ENCODE results near the gene HECTD1.
"Not testable (repeated sequence)": the region's sequence is repeated elsewhere in the genome, so short reads cannot be mapped to it uniquely, and the experiment has no call there.

HECTD1 gene

GRCh38 chr14:31207755-31208545 is at the start of gene HECTD1:
Gene HECTD1 (minus strand): TSS chr14:31207793. CDS start chr14:31205936, 1,857 bp downstream.
- in situ Hi-C loops (cut with MboI; ENCODE audit: low sequenced_read_pairs) = no loop called here

DNA sequence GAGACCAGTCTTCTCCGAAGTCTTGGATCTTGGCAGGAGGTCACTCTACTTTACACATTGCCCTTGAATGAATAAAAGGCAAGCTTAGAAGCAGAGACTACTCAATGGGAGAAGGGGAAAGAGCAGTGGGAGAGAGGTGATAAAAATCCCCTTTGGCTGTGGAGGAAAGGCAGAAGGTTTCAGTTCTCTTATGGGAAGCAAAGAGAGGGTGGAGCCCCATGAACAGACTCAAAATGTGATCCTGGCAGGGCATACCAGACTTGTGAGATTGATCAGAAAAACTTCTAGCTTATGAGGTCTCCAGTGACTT is 49.6 kb upstream of the HECTD1 start:
- in situ Hi-C loops (cut with MboI; ENCODE audit: low sequenced_read_pairs) = no loop called here

DNA sequence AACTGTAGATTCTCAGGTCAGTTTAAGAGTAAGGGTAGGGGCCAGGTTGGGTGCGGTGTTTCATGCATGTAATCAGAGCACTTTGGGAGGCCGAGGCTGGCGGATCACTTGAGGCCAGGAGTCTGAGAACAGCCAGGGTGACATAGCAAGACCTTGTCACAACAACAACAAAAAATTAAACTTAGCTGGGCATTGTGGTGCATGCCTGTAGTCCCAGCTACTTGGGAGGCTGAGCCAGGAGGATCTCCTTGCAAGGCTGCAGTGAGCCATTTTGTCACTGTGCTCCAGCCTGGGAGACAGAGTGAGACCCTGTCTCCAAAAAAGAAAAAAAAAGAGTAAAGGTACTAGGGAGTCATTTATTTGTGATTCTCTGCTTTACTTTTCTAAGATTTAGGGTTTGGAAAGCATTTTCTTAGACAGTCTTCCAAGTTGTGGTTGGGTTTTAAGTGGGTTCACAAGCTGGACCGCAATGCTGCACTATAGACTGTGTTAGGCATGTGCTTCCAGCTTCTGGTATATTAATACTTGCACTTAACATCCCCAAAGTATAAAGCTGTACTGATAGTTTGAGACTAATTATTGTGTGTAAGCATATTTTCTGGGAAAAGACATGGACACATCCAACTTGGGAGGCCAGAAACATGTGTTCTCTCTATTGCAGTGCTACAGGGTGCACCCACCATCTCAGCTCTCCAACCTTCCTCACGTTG is 49.1 kb upstream of the HECTD1 start:
- in situ Hi-C loops (cut with MboI; ENCODE audit: low sequenced_read_pairs) = no loop called here

DNA sequence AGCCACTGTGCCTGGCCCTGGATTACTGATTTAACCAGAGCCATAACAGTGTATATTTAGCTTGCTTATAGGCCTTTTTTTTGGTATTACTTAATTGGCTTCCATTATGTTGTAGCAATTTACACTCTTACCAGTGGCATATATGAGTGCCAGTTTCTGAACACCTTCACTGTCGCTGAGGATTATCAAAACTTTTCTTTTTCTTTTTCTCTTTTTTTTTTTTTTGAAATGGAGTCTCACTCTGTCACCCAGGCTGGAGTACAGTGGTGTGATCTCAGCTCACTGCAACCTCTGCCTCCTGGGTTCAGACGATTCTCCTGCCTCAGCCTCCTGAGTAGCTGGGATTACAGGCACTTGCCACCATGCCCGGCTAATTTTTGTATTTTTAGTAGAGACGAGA is 48.3 kb upstream of the HECTD1 start:
- in situ Hi-C loops (cut with MboI; ENCODE audit: low sequenced_read_pairs) = not testable (repeated sequence)

GRCh38 chr14:31255286-31255685 is 47.7 kb upstream of the HECTD1 start:
- in situ Hi-C loops (cut with MboI; ENCODE audit: low sequenced_read_pairs) = no loop called here

GRCh38 chr14:31253746-31254471 is 46.3 kb upstream of the HECTD1 start:
- in situ Hi-C loops (cut with MboI; ENCODE audit: low sequenced_read_pairs) = no loop called here

GRCh38 chr14:31252865-31253264 is 45.3 kb upstream of the HECTD1 start:
- in situ Hi-C loops (cut with MboI; ENCODE audit: low sequenced_read_pairs) = no loop called here

DNA sequence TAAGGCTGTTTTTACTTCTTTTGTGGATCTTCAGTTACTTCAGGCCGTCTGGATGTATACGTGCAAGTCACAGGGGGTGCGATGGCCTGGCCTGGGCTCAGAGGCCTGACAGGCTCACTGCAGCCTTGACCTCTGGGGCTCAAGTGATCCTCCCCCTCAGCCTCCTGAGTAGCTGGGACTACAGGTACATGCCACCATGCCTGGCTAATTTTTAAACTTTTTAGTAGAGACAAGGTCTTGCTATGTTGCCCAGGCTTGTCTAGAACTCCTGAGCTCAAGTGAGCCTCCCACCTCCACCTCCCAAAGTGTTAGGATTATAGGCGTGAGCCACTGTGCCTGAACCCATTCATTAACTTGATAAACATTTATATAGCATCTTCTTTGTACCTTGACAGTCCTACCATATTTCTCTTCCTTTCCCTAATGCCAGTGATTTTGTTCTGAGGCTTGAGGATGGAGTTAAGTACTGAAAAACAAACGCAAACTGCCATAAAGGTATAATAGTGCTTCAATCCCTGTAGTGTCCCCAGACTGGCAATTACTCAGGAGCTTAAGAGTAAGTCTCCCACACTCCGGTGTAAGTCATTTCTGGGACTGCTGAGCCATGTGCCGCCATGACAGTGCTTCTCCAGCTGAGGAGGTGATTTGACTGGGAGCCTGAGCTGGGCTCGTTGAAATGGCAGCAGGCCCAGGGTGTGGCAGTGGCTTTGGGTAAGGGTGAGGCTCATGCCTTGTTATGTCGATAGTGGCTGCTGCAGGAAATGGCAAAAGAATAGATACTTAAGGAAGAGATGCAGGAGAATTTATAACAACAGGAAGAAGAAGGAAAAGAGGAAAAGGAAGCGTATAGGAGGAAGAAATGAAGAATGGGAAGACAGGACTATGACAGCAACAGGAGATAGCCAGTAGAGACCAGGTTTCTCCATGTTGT is 43.7 kb upstream of the HECTD1 start:
- in situ Hi-C loops (cut with MboI; ENCODE audit: low sequenced_read_pairs) = no loop called here

- in situ Hi-C loops (cut with MboI; ENCODE audit: low sequenced_read_pairs) = no loop called here
Observed at GRCh38 chr14:31244626-31245025, 37.0 kb upstream of the HECTD1 start.

DNA sequence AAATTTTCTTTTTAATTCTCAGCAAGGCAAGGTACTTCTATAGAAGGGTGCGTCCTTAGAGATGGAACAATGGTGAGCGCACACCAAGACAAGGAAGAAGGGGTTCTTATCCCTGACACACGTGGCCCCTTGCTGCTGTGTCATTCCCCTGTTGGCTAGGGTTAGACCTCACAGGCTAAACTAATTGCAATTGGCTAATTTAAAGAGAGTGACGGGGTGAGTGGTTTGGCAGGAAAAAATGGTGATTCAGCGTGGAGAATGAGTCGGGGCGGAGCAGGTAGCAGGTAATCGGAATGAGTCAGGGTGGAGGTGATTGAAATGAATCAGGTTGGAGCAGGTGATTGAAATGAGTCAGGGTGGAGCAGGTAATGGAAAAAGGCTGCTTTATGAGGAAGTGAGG is 36.3 kb upstream of the HECTD1 start:
- in situ Hi-C loops (cut with MboI; ENCODE audit: low sequenced_read_pairs) = no loop called here

DNA sequence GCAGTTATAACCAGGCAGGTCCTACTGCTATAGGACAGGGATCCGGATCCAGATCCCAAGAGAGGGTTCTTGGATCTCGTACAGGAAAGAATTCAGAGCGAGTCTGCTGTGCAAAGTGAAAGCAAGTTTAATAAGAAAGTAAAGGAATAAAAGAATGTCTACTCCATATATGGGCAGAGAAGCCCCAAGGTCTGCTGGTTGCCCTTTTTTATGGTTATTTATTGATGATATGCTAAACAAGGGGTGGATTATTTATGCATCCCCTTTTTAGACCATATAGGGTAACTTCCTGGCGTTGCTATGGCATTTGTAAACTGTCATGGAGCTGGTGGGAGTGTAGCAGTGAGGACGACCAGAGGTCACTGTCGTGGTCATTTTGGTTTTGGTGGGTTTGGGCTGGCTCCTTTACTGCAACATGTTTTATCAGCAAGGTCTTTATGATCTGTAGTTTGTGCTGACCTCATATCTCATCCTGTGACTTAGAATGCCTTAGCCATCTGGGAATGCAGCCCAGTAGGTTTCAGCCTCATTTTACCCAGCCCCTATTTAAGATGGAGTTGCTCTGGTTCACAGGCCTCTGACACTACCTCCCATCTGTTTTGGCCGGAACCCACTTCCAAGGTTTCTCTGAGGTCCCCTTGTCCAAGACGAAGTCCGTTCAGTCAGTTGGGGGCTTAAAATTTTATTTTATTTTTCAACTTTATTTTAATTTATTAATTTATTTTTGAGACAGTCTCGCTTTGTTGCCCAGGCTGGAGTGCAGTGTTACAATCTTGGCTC is 34.8 kb upstream of the HECTD1 start:
- in situ Hi-C loops (cut with MboI; ENCODE audit: low sequenced_read_pairs) = not testable (repeated sequence)

DNA sequence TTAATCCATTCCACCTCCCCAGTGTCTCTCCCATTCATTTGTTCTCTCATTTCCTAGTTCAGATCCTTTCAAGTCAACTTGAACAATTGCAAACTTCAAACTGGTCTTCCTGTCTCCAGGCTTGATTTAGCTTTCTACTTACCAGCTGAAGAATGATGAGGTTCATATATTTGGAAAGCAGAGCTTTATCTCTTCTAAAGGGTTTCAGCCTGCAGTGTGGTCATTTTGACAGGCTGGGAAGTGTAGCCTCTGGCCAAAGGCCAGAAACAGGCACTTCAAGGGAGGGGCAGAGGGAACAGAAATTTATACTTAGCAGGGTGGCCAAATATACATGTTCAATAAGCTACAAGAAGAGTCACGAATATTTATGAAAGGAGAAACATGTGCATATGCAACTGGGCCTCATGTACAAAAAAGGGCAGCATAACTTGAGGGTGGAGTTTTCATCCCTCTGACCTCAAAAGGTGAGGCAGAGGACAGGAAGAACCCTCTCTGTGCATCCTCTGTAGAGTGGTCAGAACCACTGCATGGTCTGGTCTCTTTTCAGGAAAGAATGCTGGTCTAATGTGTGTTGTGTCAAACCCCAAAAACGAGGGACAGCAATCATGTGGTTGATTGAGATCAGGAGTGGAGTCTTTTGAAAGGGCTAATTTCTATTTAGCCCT is 34.0 kb upstream of the HECTD1 start:
- in situ Hi-C loops (cut with MboI; ENCODE audit: low sequenced_read_pairs) = no loop called here

GRCh38 chr14:31239741-31240140 is 32.1 kb upstream of the HECTD1 start:
- in situ Hi-C loops (cut with MboI; ENCODE audit: low sequenced_read_pairs) = no loop called here

DNA sequence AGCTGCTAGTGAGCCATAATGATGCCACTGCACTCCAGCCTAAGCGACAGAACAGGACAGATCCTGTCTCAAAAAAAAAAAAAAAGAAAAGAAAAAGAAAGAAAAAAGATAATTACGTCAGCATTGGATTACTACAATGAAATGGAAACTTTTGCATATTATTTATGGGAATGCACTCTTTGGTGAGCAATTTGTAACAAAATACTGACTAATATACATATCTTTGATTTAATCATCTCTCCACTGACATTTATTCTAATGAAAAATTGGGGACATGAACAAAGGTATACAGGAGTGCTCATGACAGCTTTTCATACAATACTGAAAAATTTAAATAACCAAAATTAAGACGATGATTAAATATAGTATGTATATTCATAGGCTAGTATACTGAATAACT is 27.9 kb upstream of the HECTD1 start:
- in situ Hi-C loops (cut with MboI; ENCODE audit: low sequenced_read_pairs) = no loop called here

- in situ Hi-C loops (cut with MboI; ENCODE audit: low sequenced_read_pairs) = no loop called here
Observed at GRCh38 chr14:31232081-31232480, 24.5 kb upstream of the HECTD1 start.

DNA sequence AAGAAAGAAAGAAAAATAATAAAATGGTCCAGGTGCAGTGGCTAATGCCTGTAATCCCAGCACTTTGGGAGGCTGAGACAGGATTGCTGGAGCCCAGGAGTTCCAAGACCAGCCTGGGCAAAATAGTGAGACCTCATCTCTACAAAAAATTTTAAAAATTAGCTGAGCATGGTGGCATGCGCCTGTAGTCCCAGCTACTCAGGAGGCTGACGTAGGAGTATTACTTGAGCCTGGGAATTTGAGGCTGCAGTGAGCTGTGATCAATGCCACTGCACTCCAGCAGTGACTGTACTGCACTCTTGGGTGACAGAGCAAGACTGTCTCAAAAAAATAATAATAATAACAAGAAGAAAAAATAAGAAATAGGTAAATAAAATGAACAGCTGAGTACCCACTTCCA is 23.7 kb upstream of the HECTD1 start:
- in situ Hi-C loops (cut with MboI; ENCODE audit: low sequenced_read_pairs) = not testable (repeated sequence)

GRCh38 chr14:31230573-31230958 is 23.0 kb upstream of the HECTD1 start:
- in situ Hi-C loops (cut with MboI; ENCODE audit: low sequenced_read_pairs) = no loop called here

- in situ Hi-C loops (cut with MboI; ENCODE audit: low sequenced_read_pairs) = no loop called here
Observed at GRCh38 chr14:31229638-31230572, 22.3 kb upstream of the HECTD1 start.
